HL-60/S4 treated with retinoic acid at 250 ng/mL for 4 days and 3 days (cell line): Measurements from ENCODE around the gene TGFBR3.

Source experiments
- in situ Hi-C: fragments of 300-500 bp; cut with MboI; formaldehyde crosslinking; loops from 2 replicates; pipeline ENCODE4 v1.7.0; 2022; ENCODE audit warnings: low sequenced_read_pairs

The TGFBR3 gene

GRCh38 chr1:91741906-91742305 is 144.0 kb downstream of the TGFBR3 start:
- in situ Hi-C loops: no loop called here

- in situ Hi-C loops: no loop called here
Observed at GRCh38 chr1:91741301-91741700, 144.7 kb downstream of the TGFBR3 start.

- in situ Hi-C loops: no loop called here
Observed at GRCh38 chr1:91737650-91738049, 148.3 kb downstream of the TGFBR3 start.

GRCh38 chr1:91736715-91737615 is 149.0 kb downstream of the TGFBR3 start:
- in situ Hi-C loops: no loop called here

- in situ Hi-C loops: no loop called here
Observed at GRCh38 chr1:91736146-91736714, 149.7 kb downstream of the TGFBR3 start.

GRCh38 chr1:91735266-91735845 is 150.6 kb downstream of the TGFBR3 start:
- in situ Hi-C loops: no loop called here

GRCh38 chr1:91734761-91735160 is 151.2 kb downstream of the TGFBR3 start:
- in situ Hi-C loops: no loop called here

- in situ Hi-C loops: no loop called here
Observed at GRCh38 chr1:91733108-91733710, 152.7 kb downstream of the TGFBR3 start.

- in situ Hi-C loops: no loop called here
Observed at GRCh38 chr1:91732291-91733107, 153.5 kb downstream of the TGFBR3 start.

- in situ Hi-C loops: no loop called here
Observed at GRCh38 chr1:91731815-91732214, 154.1 kb downstream of the TGFBR3 start.

GRCh38 chr1:91730801-91731732 is 154.9 kb downstream of the TGFBR3 start:
- in situ Hi-C loops: no loop called here

GRCh38 chr1:91729621-91730358 is 156.2 kb downstream of the TGFBR3 start:
- in situ Hi-C loops: no loop called here

- in situ Hi-C loops: no loop called here
Observed at GRCh38 chr1:91727763-91728162, 158.2 kb downstream of the TGFBR3 start.

- in situ Hi-C loops: no loop called here
Observed at GRCh38 chr1:91725989-91726721, 159.8 kb downstream of the TGFBR3 start.

GRCh38 chr1:91725618-91725988 is 160.3 kb downstream of the TGFBR3 start:
- in situ Hi-C loops: no loop called here

- in situ Hi-C loops: no loop called here
Observed at GRCh38 chr1:91724644-91725043, 161.3 kb downstream of the TGFBR3 start.

- in situ Hi-C loops: no loop called here
Observed at GRCh38 chr1:91724231-91724630, 161.7 kb downstream of the TGFBR3 start.

- in situ Hi-C loops: no loop called here
Observed at GRCh38 chr1:91720044-91720443, 165.9 kb downstream of the TGFBR3 start.
